NOMO-1 treated with DMSO at 0.1 percent for 48 hours (cell line): ENCODE measurements around the gene USP21.
"Not testable (repeated sequence)": the region's sequence is repeated elsewhere in the genome, so short reads cannot be mapped to it uniquely, and the experiment has no call there.

Experiments
- DNase-seq: peaks from one replicate; lab custom pipeline; 2025; ENCODE audit not compliant: unreplicated experiment; lab: John Stamatoyannopoulos, UW

Gene USP21

DNA sequence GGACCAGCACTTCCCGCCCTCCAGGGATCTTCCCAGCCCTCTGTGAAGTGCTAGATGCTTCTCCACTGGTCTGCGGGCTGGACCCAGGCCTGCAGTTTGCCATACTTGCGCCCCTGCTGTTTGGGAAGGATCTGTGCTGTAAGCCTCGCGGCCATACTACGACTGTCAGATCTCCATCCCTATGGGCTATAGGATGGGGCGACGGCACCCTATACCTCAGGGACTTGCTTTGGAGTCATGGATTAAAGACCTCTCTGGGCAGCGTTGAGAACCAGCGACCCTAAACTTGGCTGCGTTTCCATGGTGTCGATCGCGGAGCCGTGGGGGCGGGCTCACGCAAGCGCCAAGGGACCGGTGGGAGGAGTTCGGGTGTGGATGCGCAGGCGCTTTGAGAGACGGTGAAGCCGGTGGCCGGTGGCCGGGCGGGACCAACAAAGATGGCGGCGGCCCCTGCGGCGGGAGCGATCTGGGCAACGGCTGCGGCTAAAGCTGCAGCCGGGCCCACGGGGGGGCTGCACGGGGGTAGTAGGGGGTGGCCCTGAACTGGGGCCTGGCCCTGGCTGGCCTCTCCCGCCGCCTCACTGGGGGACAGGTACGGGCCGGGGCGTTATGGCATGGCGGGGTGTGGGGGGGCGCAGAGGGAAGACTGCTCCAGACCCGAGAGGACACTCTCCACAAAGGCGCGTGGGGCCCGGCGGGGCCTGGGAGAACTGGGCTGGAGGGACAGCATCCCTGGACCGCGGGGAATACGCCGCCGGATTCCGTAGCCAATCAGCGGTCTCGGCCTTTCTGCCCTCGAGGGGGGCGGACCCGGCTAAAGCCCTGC is at the start of gene USP21:
Gene USP21 (plus strand): TSS at position 414 of the 826 bp plus-strand sequence. CDS start 1,141 bp downstream, outside the sequence.
- peak; percentile 85 for DNase-seq

GRCh38 chr1:161111117-161111516 is 48.2 kb upstream of the USP21 start:
- DNase-seq, result no peak

GRCh38 chr1:161111527-161111926 is 47.8 kb upstream of the USP21 start:
- DNase-seq, result peak; percentile 73

- DNase-seq, result no peak
These were observed 45.4 kb upstream of the USP21 start for GRCh38 chr1:161113915-161114314.

DNA sequence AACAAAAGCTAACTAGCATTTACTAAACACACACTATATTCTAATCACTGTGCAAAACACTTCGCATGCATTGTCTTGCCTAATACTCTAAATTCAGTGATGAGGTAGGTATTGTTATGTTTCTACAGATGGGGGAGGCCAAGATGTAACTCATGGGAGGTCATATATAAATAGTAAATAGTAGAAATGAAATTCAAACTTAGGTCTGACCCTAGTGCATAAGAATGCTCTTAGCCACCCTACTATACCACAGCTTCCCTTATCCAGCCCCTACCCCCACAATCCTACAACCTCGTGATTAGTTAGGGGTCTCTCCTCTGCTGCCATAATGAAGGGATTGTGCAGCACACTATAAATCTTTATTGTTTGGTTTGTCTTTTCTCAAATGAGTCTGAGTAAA is 44.7 kb upstream of the USP21 start:
- no peak for DNase-seq

DNA sequence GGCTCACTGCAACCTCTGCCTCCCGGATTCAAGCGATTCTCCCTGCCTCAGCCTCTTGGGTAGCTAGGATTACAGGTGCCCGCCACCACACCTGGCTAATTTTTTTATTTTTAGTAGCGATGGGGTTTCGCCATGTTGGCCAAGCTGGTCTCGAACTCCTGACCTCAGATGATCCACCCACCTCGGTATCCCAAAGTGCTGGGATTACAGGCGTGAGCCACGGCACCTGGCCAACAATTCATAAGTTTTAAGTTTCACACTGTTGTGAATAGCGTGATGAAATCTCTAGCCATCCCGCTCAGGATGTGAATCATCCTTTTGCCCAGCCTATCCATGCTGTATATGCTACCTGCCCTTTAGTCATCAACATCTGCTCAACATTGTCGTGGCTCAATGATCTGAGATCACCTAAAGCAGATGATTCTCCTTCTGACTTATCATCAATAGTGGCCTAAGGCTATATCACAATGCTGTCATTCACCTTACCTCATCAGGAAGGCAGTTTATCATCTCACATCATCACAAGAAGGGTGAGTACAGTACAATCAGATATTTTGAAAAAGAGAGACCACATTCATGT is 44.1 kb upstream of the USP21 start:
- DNase-seq, result peak; percentile 16

DNA sequence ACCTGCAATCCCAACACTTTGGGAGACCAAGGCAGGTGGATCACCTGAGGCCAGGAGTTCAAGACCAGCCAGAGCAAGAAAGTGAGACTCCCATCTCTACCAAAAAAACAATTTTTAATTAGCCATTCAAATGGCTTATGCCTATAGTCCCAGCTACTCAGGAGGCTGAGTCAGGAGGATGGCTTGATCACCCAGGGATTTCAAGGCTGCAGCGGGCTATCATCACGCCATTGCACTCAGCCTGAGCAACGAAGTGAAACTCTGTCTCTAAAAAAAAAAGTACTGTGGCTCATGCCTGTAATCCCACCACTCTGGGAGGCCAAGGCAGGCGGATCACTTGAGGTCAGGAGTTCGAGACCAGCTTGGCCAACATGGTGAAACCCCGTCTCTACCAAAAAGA is 43.3 kb upstream of the USP21 start:
- not testable (repeated sequence) for DNase-seq

GRCh38 chr1:161117759-161118581 is 41.3 kb upstream of the USP21 start, which contains the start of the genes NIT1 and PFDN2:
Gene NIT1 (plus strand): TSS chr1:161118105. CDS start chr1:161118177, 72 bp downstream.
Gene PFDN2 (minus strand): TSS chr1:161118037. CDS start chr1:161118026, 11 bp downstream.
- DNase-seq, result peak; percentile 76

GRCh38 chr1:161119092-161119903 is 40.0 kb upstream of the USP21 start:
- peak; percentile 44 for DNase-seq

GRCh38 chr1:161121042-161121650 is 38.2 kb upstream of the USP21 start:
- no peak for DNase-seq

GRCh38 chr1:161121834-161122233 is 37.5 kb upstream of the USP21 start:
- peak; percentile 59 for DNase-seq

- DNase-seq, result no peak
These were observed 36.3 kb upstream of the USP21 start for GRCh38 chr1:161122967-161123366.

DNA sequence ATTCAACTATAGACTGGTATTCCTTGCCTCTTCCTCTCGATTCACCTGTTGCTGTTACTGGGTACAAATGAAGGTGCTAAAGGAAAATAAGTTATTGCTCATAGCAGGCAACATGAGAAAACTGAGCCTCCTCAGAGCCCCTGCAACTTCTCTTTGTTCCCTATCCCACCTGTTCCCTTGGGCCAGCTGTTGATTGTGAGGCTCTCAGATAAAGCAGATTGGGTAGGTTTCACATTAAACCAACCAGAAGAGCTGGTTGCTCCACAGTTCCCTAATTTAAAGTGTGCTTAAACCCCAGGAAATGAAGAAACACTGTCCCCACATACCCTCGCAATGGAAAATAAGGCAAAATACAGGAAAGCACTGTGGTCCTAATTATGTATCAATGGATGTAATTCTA is 31.7 kb upstream of the USP21 start:
- peak; percentile 41 for DNase-seq

DNA sequence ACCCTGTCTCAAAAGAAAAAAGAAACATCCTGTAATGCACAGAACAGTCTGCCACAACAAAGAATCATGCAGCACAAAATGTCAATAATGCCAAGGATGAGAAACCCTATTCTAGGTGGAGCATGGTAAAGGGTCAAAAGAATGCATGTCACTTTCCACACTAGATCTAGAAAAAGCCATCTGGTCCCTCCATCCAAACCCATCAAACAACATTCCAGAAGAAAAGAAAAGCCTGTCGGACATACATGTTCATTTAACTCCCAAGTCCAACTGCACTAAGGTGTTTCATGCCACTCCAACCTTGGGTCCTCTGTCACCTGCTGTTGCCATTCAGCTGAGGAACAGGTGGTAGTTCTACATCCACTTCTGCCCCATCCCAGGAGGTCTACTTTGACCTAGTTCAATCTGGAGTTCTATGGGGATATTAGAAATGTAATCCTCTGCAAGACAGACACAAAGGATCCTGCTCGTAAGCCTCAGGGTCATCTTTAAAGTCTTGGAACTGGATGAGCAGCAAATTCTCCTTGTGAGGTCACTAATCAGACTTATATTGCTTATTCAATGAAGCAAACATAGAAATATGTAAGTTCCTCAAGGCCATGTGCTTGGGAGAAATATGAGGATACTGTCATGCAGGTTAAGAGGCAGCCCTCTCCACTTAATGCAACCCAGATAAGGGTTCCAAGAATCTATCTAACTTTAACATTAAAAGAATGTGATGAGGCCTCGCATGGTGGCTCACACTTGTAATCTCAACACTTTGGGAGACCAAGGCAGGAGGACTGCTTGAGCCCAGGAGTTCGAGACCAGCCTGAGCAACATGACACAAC is 30.5 kb upstream of the USP21 start:
- DNase-seq, result no peak

DNA sequence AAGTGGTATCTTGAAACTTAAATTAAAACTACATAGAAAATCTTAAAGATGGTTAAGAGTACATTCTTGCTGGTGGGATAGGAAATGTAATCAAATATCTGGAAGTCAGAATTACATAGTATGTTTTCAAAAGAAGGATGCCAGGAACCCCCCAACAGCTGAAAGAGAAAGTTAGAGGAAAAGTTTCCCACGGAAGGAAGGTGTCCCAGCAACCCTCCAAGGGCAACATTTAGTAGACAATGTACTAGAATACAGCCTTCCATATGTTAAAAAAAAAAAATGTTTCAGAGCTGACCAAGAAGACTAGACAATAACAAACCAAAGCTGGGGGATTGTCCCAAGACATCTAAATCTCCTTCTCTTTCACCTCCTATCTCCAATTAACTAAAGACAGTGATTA is 29.0 kb upstream of the USP21 start:
- no peak for DNase-seq

DNA sequence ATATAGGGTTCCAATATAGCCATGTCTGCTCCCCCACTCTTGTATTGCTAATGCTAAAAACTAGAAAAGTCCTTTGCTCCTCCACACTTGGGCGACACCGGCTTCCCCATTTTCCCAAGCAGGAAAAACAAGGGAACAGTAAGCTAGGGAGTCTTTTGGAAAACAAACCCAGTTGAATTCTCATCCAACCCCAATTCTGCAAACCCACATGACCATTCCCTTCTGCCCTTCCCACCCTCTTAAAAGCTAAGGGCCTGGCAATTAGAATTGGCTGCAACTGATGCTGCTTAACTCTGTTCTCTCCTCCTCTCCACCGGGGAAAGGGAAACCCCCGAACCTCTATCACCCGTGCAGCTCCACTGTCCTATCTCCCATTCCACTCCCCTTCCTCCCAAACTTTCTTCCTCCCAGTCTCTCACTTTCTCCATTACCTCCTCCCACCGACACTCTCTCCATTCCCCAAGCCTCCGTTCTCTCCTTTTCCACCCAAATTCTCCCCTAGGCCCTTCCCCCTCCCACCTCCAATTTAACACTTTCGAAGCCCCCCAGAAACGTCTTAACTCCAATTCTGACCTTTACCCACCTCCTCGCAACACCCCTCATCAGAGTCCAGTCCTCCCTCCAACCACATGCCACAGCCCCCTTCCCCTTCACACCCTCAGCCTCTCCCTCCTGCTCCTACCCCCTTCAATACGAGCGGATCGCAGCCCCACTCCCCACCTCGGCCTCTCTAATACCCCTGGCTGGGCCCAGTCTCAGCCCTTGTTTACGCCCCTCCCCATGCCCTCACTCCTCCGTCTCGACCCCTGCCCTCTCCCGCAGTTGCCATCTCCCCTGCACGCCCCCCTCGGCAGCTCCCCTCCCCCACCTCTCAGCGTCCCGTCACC is 27.5 kb upstream of the USP21 start:
- no peak for DNase-seq

- DNase-seq, result peak; percentile 98
These were observed 26.7 kb upstream of the USP21 start, which contains the start of gene DEDD for GRCh38 chr1:161132410-161133219. Gene DEDD (minus strand): TSS chr1:161132667. CDS start chr1:161124462, 8,205 bp downstream.
